ENCODE measurements around the gene DMC1. TPM values are rescaled to one million over a fixed set of nuclear protein-coding genes. Genes with fewer than 3 reads are reported as not detected.

DMC1 gene
- total and polyA plus RNA-seq, 10 of the 15 experiments (the other 5 are each of a cell fraction or from before 2014, with no cell fraction given) = 1.0 to 21.0 (median 4.5) TPM

GRCh38 chr22:38506118-38506962 lies 63.6 kb downstream of the DMC1 start, which contains the start of gene DDX17 (continued):
- peak; percentile 41; the same call in 1 of the 2 replicates for TF ChIP-seq PKNOX1 (IDR thresholded peaks at IDR 0.05)
- no peak for TF ChIP-seq RAD21 (IDR thresholded peaks at IDR 0.05; ENCODE audit: insufficient read depth, low read depth, low read length)
- TF ChIP-seq MLLT1 (IDR thresholded peaks at IDR 0.05) = no peak; the same call in 1 of the 2 replicates
- TF ChIP-seq ZBTB11 (CRISPR knock-in tag; IDR thresholded peaks at IDR 0.05) = no peak
- TF ChIP-seq ZNF207 (IDR thresholded peaks at IDR 0.05; ENCODE audit: borderline replicate concordance) = peak; percentile 93; the same call in 1 of the 2 replicates
- TF ChIP-seq IRF5 (IDR thresholded peaks at IDR 0.05; ENCODE audit: borderline replicate concordance) = no peak
- TF ChIP-seq CREB1 (IDR thresholded peaks at IDR 0.05; ENCODE audit: low read depth) = peak; percentile 75
- no peak for TF ChIP-seq ZBTB4 (CRISPR knock-in tag; IDR thresholded peaks at IDR 0.05)
- TF ChIP-seq CBFB (IDR thresholded peaks at IDR 0.05; ENCODE audit: low read depth) = no peak
- TF ChIP-seq USF1 (IDR thresholded peaks at IDR 0.05; ENCODE audit: borderline replicate concordance, extremely low read length, insufficient read depth, low read depth, low read length) = no peak
- peak; percentile 21 for TF ChIP-seq KLF5 (IDR thresholded peaks at IDR 0.05; ENCODE audit: partially characterized antibody)
- no peak for TF ChIP-seq EP300 (IDR thresholded peaks at IDR 0.05; ENCODE audit: borderline replicate concordance in 1 of 2, control insufficient read depth in 1 of 2, low read depth in 2 of 2, low read length in 2 of 2)
- TF ChIP-seq BCL11A (IDR thresholded peaks at IDR 0.05; ENCODE audit: low read depth, low read length) = no peak
- peak; percentile 93 for TF ChIP-seq POLR2AphosphoS5 (IDR thresholded peaks at IDR 0.05; ENCODE audit: low read length)
- TF ChIP-seq PAX5 (IDR thresholded peaks at IDR 0.05; ENCODE audit: borderline replicate concordance, low read depth, low read length) = no peak; the same call in none of the 2 replicates

Measured in GM12878 (cell line).